Measurements from ENCODE around the gene SNAP23. TPM values are rescaled to one million over a fixed set of nuclear protein-coding genes. Genes with fewer than 3 reads are reported as not detected.
A peak's percentile ranks its signal among the peaks of the same experiment; 100 is the strongest.
"Not testable (repeated sequence)": the region's sequence is repeated elsewhere in the genome, so short reads cannot be mapped to it uniquely, and the experiment has no call there.

SNAP23 gene
- total RNA-seq, 4 donors from 2014 or later: 36.2 to 78.2 (median 50.3) TPM

- 2% methylated on average over 15 of the region's 15 CpGs for WGBS
- Histone ChIP-seq H3K9me3 (no peaks in the 10 kb centered on the region), H3K4me1 (peaks cover 42% of the 10 kb centered on the region), H3K27me3 (no peaks in the 10 kb centered on the region), H3K36me3 (peaks cover 12% of the 10 kb centered on the region), H3K27ac (peak overlapping the region; percentile 89), H3K4me3 (peak overlapping the region; percentile 80)
- no peak for DNase-seq (ENCODE audit: low spot score in 2 of 2)
- TF ChIP-seq CTCF (IDR thresholded peaks at IDR 0.05): no peak
- TF ChIP-seq POLR2A (IDR thresholded peaks at IDR 0.05): no peak
- TF ChIP-seq POLR2AphosphoS5 (IDR thresholded peaks at IDR 0.05): no peak
- TF ChIP-seq EP300 (IDR thresholded peaks at IDR 0.05): no peak
Observed at GRCh38 chr15:42549032-42549491, 53.6 kb downstream of the SNAP23 start.

GRCh38 chr15:42549741-42550392 lies 54.4 kb downstream of the SNAP23 start:
- no peak for DNase-seq (ENCODE audit: low spot score in 2 of 2)
- Histone ChIP-seq H3K36me3 (peaks cover 3% of the 10 kb centered on the region), H3K27me3 (no peaks in the 10 kb centered on the region), H3K4me3 (peak overlapping the region; percentile 80), H3K4me1 (peaks cover 42% of the 10 kb centered on the region), H3K9me3 (no peaks in the 10 kb centered on the region), H3K27ac (no peak overlapping the region)
- WGBS: 68% methylated on average over 12 of the region's 12 CpGs
- TF ChIP-seq CTCF (IDR thresholded peaks at IDR 0.05): no peak
- TF ChIP-seq EP300 (IDR thresholded peaks at IDR 0.05): no peak
- no peak for TF ChIP-seq POLR2A (IDR thresholded peaks at IDR 0.05)
- no peak for TF ChIP-seq POLR2AphosphoS5 (IDR thresholded peaks at IDR 0.05)

GRCh38 chr15:42553554-42553953 lies 58.1 kb downstream of the SNAP23 start:
- no peaks in the 10 kb centered on the region for H3K27me3 ChIP-seq
- TF ChIP-seq POLR2AphosphoS5 (IDR thresholded peaks at IDR 0.05): no peak
- no peak for TF ChIP-seq EP300 (IDR thresholded peaks at IDR 0.05)
- TF ChIP-seq CTCF (IDR thresholded peaks at IDR 0.05): no peak
- no peak for TF ChIP-seq POLR2A (IDR thresholded peaks at IDR 0.05)
- H3K4me3 ChIP-seq: no peak overlapping the region
- H3K36me3 ChIP-seq: peaks cover 5% of the 10 kb centered on the region
- H3K9me3 ChIP-seq: no peaks in the 10 kb centered on the region
- no peak overlapping the region for H3K27ac ChIP-seq
- WGBS: 94% methylated on average over 1 of the region's 1 CpG
- peaks cover 16% of the 10 kb centered on the region for H3K4me1 ChIP-seq
- no peak for DNase-seq (ENCODE audit: low spot score in 2 of 2)

GRCh38 chr15:42556550-42557207 lies 61.2 kb downstream of the SNAP23 start:
- peaks cover 36% of the 10 kb centered on the region for H3K36me3 ChIP-seq
- not testable (repeated sequence) for H3K27me3 ChIP-seq; DNase-seq (ENCODE audit: low spot score in 2 of 2)

GRCh38 chr15:42558739-42559138 lies 63.3 kb downstream of the SNAP23 start:
- H3K4me3 ChIP-seq: no peak overlapping the region
- peaks cover 54% of the 10 kb centered on the region for H3K36me3 ChIP-seq
- WGBS: 95% methylated on average over 3 of the region's 3 CpGs
- no peak for DNase-seq (ENCODE audit: low spot score in 2 of 2)
- no peak for TF ChIP-seq POLR2AphosphoS5 (IDR thresholded peaks at IDR 0.05)
- TF ChIP-seq CTCF (IDR thresholded peaks at IDR 0.05): no peak
- TF ChIP-seq EP300 (IDR thresholded peaks at IDR 0.05): no peak
- no peak for TF ChIP-seq POLR2A (IDR thresholded peaks at IDR 0.05)
- no peak overlapping the region for H3K27ac ChIP-seq
- H3K4me1 ChIP-seq: no peaks in the 10 kb centered on the region
- no peaks in the 10 kb centered on the region for H3K27me3 ChIP-seq
- no peaks in the 10 kb centered on the region for H3K9me3 ChIP-seq

More at GRCh38 chr15:42556550-42557207, 61.2 kb downstream of the SNAP23 start:
- WGBS: 90% methylated on average over 12 of the region's 12 CpGs
- not testable (repeated sequence) for H3K4me3 ChIP-seq, H3K9me3 ChIP-seq, H3K4me1 ChIP-seq, H3K27ac ChIP-seq
